OCI-LY7 (cell line): ENCODE results near the gene CHCHD5.

Experiments used
- CTCF ChIP-seq: fragments of 200-600 bp; sonication (generic); conservative IDR thresholded peaks from 2 replicates; pipeline ENCODE4 v1.5.1; 2014; ENCODE audit warnings: mild to moderate bottlenecking, antibody characterized with exemption, low read length, moderate library complexity, mixed read lengths
- EZH2phosphoT487 ChIP-seq: fragments of 200-600 bp; sonication (generic); IDR thresholded peaks from 2 replicates; pipeline ENCODE4 v1.6.1; 2018; ENCODE audit warnings: low read depth, borderline replicate concordance, mild to moderate bottlenecking, mixed run types, antibody characterized with exemption, low read length, moderate library complexity, mixed read lengths

DNA sequence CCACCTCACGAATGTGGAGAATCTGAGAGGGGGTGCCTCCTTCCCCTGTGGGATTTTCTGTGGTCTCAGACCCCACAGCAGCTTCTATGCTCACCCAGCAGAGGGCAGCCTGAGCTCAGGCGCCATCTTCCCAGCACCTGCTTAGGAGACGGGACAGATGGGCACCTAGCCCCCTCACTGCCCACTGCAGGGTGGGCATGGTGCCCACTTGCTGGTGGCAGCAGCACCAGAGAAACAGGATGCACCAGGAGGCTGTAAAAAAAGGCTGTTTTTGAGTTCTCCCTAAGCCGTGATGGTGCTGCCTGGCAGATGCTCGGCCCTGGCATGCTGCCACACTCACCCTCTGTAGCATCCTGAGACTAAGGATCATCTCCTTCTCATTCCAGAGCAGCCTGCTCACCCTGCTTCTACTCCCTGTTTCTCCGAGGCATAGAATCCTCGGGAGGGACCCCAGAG, 42.2 kb downstream of the CHCHD5 start:
- peak; percentile 94 for TF ChIP-seq CTCF
- no peak for TF ChIP-seq EZH2phosphoT487
